22Rv1 (cell line): ENCODE measurements around the gene GALNTL6.

Experiments used
- H3K27ac ChIP-seq: fragments of 450-650 bp; 2 replicates; pipeline ENCODE4 v1.5.1; 2017
- ZFX ChIP-seq: fragments of 450-650 bp; IDR thresholded peaks from 2 replicates; pipeline ENCODE4 v1.6.1; 2017; ENCODE audit warnings: antibody characterized with exemption, borderline replicate concordance
- TF ChIP-seq, protein P1 (sequence below): fragments of 450-650 bp; IDR thresholded peaks from 2 replicates; pipeline ENCODE4 v1.5.1; 2017; ENCODE audit warnings: mild to moderate bottlenecking

Gene GALNTL6

DNA sequence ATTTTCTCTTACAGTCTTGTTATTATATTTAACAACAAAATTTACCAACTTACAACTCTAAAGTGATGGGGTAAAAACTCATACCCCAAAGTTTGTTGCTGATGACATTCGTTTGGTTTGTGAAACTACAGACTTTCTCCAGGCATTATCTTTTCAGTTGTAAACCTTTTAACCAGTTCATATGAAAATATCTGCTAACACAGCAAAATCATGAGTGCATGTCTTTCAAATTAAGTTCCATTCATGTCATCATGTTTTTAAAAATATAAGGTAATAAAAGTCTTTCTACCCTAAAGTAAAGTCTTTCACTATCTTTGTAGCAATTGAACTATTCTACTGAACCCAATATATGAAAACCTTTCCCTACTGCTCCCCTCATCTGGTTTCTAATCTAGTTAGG, 3.4 kb upstream of the GALNTL6 start:
- TF ChIP-seq, protein P1, sequence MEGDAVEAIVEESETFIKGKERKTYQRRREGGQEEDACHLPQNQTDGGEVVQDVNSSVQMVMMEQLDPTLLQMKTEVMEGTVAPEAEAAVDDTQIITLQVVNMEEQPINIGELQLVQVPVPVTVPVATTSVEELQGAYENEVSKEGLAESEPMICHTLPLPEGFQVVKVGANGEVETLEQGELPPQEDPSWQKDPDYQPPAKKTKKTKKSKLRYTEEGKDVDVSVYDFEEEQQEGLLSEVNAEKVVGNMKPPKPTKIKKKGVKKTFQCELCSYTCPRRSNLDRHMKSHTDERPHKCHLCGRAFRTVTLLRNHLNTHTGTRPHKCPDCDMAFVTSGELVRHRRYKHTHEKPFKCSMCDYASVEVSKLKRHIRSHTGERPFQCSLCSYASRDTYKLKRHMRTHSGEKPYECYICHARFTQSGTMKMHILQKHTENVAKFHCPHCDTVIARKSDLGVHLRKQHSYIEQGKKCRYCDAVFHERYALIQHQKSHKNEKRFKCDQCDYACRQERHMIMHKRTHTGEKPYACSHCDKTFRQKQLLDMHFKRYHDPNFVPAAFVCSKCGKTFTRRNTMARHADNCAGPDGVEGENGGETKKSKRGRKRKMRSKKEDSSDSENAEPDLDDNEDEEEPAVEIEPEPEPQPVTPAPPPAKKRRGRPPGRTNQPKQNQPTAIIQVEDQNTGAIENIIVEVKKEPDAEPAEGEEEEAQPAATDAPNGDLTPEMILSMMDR, result no peak
- no peak for TF ChIP-seq ZFX
- H3K27ac ChIP-seq, result no peak overlapping the region

GRCh38 chr4:171812333-171812664, 905 bp upstream of the GALNTL6 start:
- TF ChIP-seq, protein P1, result no peak
- TF ChIP-seq ZFX, result no peak
- no peak overlapping the region for H3K27ac ChIP-seq

DNA sequence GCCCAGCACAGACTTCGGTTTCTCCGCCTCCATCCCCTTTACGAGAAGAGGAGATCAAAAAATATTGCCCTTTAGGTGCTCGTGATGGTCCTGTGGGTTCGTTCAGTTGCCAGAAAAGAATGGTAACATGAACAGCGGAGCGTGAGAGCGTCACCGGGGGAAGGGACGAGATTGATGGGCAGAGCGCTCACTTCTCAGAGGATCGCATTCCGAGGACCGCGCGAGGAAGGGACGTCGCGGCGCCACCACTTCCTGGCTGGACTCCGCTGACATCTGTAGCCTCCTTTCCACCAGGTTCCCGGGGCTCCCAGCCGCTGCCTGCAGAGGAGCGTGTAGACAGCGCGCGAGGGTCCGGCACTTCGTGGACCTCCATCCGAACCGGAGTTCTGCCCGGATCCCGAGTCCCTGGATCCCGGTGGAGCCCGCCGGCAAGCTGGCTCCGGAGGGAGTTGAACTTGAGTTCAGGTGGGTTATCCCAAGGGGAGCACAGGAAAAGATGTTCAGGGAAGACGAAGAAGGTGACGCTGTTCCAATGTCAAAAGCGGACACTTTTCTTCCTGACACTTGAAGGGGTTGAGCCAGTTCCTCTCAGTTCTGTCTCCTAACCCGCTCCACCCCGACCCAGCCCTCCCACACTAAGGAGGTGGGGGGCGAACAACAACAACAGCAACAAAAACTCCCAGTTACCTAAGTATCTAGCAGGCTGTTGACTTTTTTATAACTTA, 484 bp downstream of the GALNTL6 start:
- TF ChIP-seq ZFX, result no peak
- H3K27ac ChIP-seq, result no peak overlapping the region

DNA sequence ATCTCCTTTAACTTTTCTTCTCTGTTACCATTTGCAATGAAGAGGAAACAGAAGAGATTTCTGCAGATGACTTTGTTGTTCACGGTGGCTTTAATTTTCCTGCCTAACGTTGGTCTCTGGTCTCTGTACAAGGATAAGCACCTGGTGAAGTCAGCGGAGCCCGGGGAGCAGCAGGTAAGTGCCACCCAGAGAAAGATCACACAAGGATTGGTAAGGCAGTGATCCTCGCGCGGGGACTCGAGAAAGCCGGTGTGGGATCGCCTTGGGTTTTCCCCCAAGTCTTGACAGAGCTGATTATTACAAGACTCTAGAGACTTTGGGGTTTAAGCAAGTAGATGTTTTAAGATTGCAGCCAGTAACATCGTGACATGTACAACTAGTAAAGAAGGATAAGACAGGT, 1.3 kb downstream of the GALNTL6 start:
- H3K27ac ChIP-seq, result no peak overlapping the region
- TF ChIP-seq ZFX, result no peak
- TF ChIP-seq, protein P1, result no peak

GRCh38 chr4:171817026-171817425, 3.8 kb downstream of the GALNTL6 start:
- TF ChIP-seq, protein P1, result no peak
- TF ChIP-seq ZFX, result no peak
- H3K27ac ChIP-seq, result no peak overlapping the region

GRCh38 chr4:171834640-171835039, 21.4 kb downstream of the GALNTL6 start:
- TF ChIP-seq ZFX, result no peak
- TF ChIP-seq, protein P1, result no peak
- no peak overlapping the region for H3K27ac ChIP-seq

GRCh38 chr4:171843456-171843855, 30.3 kb downstream of the GALNTL6 start:
- TF ChIP-seq, protein P1, result no peak
- no peak for TF ChIP-seq ZFX
- H3K27ac ChIP-seq, result no peak overlapping the region

- no peak for TF ChIP-seq ZFX
- TF ChIP-seq, protein P1, result peak; percentile 66
- H3K27ac ChIP-seq, result no peak overlapping the region
These were observed 33.0 kb downstream of the GALNTL6 start for GRCh38 chr4:171846232-171846631.
